Mesothelial cell of epicardium (in vitro differentiated cells): ENCODE data around the gene RHOBTB3. TPM values are rescaled to one million over a fixed set of nuclear protein-coding genes. Genes with fewer than 3 reads are reported as not detected.
"Not testable (repeated sequence)": the region's sequence is repeated elsewhere in the genome, so short reads cannot be mapped to it uniquely, and the experiment has no call there.

Source experiments
- DNase-seq, 2 experiments: peaks; one replicate each; pipeline ENCODE4 v3.0.0; 2021; ENCODE audit warnings: low spot score in 2 of 2; ENCODE audit not compliant: unreplicated experiment in 2 of 2
- H3K27ac Mint-ChIP-seq: 2 replicates; pipeline ENCODE4 v1.8.0; 2021; ENCODE audit warnings: mixed read lengths
- H3K27me3 Mint-ChIP-seq: 2 replicates; pipeline ENCODE4 v1.8.0; 2021; ENCODE audit warnings: low read depth, mixed read lengths
- H3K36me3 Mint-ChIP-seq: 2 replicates; pipeline ENCODE4 v1.8.0; 2021; ENCODE audit warnings: mixed read lengths
- H3K4me1 Mint-ChIP-seq: 2 replicates; pipeline ENCODE4 v1.8.0; 2021; ENCODE audit warnings: mixed read lengths
- H3K4me3 Mint-ChIP-seq: 2 replicates; pipeline ENCODE4 v1.8.0; 2021; ENCODE audit warnings: mild to moderate bottlenecking, moderate library complexity, mixed read lengths
- H3K9me3 Mint-ChIP-seq: 2 replicates; pipeline ENCODE4 v1.8.0; 2021; ENCODE audit warnings: mixed read lengths
- total RNA-seq: library from RNA; stranded (reverse); gene quantifications from 3 replicates; pipeline ENCODE4 v1.2.1, GENCODE V29; 2021
- TF ChIP-seq, protein P1 (sequence below): fragments of 200-600 bp; sonication (generic); IDR thresholded peaks from one replicate; pipeline ENCODE4 v1.5.0; 2021; ENCODE audit warnings: antibody characterized with exemption; ENCODE audit not compliant: unreplicated experiment

Gene RHOBTB3
- total RNA-seq, 1 donor from 2014 or later: 153 TPM

DNA sequence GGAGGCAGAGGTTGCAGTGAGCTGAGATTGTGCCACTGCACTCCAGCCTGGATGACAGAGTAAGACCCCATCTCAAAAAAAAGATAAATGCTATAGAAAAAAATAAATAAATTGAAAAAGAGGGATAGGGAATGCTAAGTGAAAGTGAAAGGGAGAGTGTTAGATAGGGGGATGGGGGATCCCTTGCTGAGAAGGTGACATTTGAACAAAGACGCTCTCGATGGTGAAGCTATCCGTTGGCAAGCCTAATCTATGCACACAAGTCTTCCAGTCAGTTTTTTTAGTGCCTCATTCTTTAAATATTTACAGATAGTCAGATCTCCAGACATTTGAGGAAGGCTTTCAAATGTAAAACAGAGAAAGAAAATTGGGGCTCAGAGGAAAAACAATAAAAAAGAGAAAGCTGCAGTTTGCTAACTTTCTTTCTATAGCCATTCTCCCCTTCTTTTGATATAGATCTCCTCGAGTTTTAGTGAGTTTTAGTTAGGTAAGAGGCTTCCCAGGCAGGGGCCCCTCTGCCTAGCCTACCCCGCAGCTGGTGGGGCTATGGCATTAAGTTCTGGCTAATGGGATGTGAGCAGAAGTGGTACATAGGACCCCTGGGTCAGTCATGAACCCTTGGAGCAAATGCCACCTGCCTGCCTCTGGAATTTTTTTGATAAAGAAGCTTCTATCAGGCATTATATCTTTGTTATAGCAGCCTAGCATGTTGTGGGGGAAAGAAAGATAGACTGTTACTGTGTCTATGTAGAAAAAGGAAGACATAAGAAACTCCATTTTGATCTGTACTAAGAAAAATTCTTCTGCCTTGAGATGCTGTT lies 79.4 kb downstream of the RHOBTB3 start:
- TF ChIP-seq, protein P1, sequence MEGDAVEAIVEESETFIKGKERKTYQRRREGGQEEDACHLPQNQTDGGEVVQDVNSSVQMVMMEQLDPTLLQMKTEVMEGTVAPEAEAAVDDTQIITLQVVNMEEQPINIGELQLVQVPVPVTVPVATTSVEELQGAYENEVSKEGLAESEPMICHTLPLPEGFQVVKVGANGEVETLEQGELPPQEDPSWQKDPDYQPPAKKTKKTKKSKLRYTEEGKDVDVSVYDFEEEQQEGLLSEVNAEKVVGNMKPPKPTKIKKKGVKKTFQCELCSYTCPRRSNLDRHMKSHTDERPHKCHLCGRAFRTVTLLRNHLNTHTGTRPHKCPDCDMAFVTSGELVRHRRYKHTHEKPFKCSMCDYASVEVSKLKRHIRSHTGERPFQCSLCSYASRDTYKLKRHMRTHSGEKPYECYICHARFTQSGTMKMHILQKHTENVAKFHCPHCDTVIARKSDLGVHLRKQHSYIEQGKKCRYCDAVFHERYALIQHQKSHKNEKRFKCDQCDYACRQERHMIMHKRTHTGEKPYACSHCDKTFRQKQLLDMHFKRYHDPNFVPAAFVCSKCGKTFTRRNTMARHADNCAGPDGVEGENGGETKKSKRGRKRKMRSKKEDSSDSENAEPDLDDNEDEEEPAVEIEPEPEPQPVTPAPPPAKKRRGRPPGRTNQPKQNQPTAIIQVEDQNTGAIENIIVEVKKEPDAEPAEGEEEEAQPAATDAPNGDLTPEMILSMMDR: no peak
- H3K4me1 Mint-ChIP-seq: peaks cover 43% of the 10 kb centered on the region
- peaks cover 8% of the 10 kb centered on the region for H3K36me3 Mint-ChIP-seq
- H3K27ac Mint-ChIP-seq: peak overlapping the region; percentile 87
- DNase-seq: no peak
- H3K9me3 Mint-ChIP-seq: no peaks in the 10 kb centered on the region
- H3K4me3 Mint-ChIP-seq: no peak overlapping the region
- H3K27me3 Mint-ChIP-seq: no peaks in the 10 kb centered on the region

DNA sequence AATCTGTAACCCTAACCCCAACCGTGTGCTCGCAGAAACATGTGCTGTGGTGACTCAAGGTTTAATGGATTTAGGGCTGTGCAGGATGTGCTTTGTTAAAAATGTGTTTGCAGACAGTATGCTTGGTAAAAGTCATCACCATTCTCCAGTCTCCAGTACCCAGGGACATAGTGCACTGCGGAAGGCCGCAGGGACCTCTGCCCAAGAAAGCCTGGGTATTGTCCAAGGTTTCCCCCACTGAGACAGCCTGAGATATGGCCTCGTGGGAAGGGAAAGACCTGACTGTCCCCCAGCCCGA lies 79.9 kb downstream of the RHOBTB3 start:
- not testable (repeated sequence) for H3K9me3 Mint-ChIP-seq, DNase-seq, H3K4me3 Mint-ChIP-seq, H3K27me3 Mint-ChIP-seq
- Mint-ChIP-seq H3K27ac (peak overlapping the region; percentile 87), H3K36me3 (peaks cover 11% of the 10 kb centered on the region), H3K4me1 (peaks cover 43% of the 10 kb centered on the region)

DNA sequence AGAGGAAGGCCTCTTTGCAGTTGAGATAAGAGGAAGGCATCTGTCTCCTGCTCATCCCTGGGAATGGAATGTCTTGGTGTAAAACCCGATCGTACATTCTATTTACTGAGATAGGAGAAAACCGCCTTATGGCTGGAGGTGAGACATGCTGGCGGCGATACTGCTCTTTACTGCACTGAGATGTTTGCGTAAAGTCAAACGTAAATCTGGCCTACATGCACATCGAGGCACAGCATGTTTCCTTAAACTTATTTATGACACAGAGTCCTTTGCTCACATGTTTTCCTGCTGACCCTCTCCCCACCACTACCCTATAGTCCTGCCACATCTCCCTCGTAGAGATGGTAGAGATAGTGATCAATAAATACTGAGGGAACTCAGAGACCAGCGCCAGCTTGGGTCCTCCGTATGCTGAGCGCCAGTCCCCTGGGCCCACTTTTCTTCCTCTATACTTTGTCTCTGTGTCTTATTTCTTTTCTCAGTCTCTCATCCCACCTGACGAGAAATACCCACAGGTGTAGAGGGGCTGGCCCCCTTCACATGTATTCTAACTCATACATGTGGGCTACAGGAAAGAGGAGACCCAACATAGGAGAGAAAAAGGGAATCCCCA lies 80.4 kb downstream of the RHOBTB3 start:
- DNase-seq, H3K9me3 Mint-ChIP-seq, H3K4me3 Mint-ChIP-seq, H3K27me3 Mint-ChIP-seq: not testable (repeated sequence)
- peak overlapping the region; percentile 87 for H3K27ac Mint-ChIP-seq
- H3K36me3 Mint-ChIP-seq: peaks cover 15% of the 10 kb centered on the region
- H3K4me1 Mint-ChIP-seq: peaks cover 43% of the 10 kb centered on the region

DNA sequence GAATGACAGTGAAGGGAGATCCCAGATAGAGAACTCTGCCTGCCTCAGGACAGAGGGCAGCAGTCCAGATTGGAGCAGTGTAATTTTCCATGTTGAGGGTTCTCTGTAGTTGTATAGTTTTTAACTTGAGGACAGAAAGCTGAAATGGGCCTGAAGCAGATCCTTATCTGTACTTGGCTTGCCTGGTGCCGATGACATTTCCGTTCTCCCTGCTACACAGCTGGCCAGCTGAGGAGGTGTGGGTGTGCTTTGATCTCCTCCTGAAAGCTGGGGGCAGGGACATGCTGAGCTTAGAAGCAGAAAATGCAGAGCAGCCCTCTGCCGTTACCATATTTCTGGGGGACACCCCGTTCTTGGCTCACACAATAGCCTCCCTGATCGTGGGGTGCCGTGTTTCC lies 80.9 kb downstream of the RHOBTB3 start:
- H3K36me3 Mint-ChIP-seq: peaks cover 15% of the 10 kb centered on the region
- DNase-seq: peak in 1 of 2 experiments; percentile 48
- no peak overlapping the region for H3K4me3 Mint-ChIP-seq
- H3K9me3 Mint-ChIP-seq: no peaks in the 10 kb centered on the region
- peak overlapping the region; percentile 87 for H3K27ac Mint-ChIP-seq
- no peaks in the 10 kb centered on the region for H3K27me3 Mint-ChIP-seq
- TF ChIP-seq, protein P1: no peak
- peaks cover 43% of the 10 kb centered on the region for H3K4me1 Mint-ChIP-seq

DNA sequence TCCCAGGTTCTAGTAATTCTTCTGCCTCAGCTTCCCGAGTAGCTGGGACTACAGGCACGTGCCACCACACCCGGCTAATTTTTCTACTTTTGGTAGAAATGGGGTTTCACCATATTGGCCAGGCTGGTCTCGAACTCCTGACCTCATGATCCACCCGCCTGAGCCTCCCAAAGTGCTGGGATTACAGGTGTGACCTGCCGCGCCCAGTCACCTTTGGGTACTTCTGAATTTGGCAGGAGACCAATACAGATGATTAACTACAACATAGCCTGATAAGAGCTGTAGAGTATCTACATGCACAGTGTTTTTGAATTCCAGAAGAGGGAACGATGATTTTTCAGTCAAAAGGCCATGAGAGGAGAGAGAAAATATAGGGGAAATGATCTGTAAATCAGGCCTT lies 81.9 kb downstream of the RHOBTB3 start:
- not testable (repeated sequence) for H3K27me3 Mint-ChIP-seq, H3K4me3 Mint-ChIP-seq, DNase-seq, H3K9me3 Mint-ChIP-seq
- peak overlapping the region; percentile 27 for H3K27ac Mint-ChIP-seq
- H3K36me3 Mint-ChIP-seq: peaks cover 15% of the 10 kb centered on the region
- peaks cover 51% of the 10 kb centered on the region for H3K4me1 Mint-ChIP-seq

DNA sequence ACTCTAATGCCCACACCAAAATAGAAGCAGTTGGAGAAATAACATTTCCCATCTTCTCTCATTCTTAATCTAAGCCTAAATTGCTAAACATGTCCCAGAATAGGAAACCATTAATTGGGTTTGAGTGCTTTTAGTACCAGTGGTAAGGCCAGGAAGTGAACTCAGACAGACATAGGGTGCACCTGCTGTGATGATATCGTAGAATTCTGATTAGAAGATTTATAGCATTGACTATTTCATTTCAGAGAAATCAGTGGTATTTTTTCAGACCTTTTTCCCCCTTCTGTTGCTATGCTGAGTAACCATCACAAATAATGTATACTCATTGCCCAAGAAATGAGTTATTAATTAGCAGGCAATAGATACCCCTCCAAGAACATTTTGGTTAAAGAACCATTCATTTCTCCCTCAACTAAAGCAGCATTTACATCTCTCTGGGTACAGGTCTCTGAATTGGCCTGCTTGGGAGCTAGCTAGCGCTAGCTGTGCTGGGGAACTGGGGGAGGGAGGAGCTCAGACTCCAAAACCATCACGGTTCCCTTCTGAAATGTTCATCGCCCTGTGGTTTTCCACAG lies 84.1 kb downstream of the RHOBTB3 start:
- Mint-ChIP-seq H3K9me3 (no peaks in the 10 kb centered on the region), H3K36me3 (peaks cover 15% of the 10 kb centered on the region), H3K27me3 (no peaks in the 10 kb centered on the region), H3K27ac (no peak overlapping the region), H3K4me1 (peaks cover 50% of the 10 kb centered on the region), H3K4me3 (no peak overlapping the region)
- no peak for DNase-seq
- TF ChIP-seq, protein P1: no peak

DNA sequence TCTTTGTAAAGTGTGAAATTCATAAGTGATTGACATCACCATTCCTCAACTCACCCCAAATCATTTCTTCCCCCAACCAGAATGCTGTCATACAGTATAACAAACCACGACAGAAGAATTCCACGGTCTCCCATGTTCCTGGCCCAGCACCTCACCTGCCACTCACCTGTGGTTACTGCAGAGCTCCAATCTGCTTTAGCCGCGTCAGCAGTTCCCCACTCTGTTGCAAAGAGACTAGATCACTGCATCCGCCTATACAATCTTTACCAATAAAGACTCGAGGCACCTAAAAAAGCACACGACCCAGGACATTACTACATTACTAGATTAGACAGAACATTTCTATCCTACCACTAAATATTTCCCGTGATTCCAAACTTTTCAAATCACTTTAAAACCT lies 85.2 kb downstream of the RHOBTB3 start:
- Mint-ChIP-seq H3K36me3 (peaks cover 15% of the 10 kb centered on the region), H3K9me3 (no peaks in the 10 kb centered on the region), H3K27ac (peak overlapping the region; percentile 30), H3K27me3 (no peaks in the 10 kb centered on the region), H3K4me1 (peaks cover 42% of the 10 kb centered on the region), H3K4me3 (no peak overlapping the region)
- no peak for DNase-seq
- TF ChIP-seq, protein P1: no peak
